HepG2 (cell line): Measurements from ENCODE around the gene OR4K1. TPM values are rescaled to one million over a fixed set of nuclear protein-coding genes. Genes with fewer than 3 reads are reported as not detected.

ENCODE experiments used
- ATAC-seq: fragments of 200-7000 bp; cut with Tn5 transposase; 3 replicates; pipeline ENCODE4 v1.9.1; 2020; ENCODE audit warnings: mild to moderate bottlenecking, moderate library complexity
- BruUV-seq: library from RNA; stranded (reverse); fragments of 400-500 nt; replicated peaks from 2 replicates; lab custom pipeline; 2021; lab: Mats Ljungman, UMichigan
- CTCF ChIA-PET: fragments of 300-600 bp; formaldehyde crosslinking; extraction: SDS; loops from one replicate; lab custom pipeline; 2021; ENCODE audit warnings: low total read pairs, inconsistent platforms, low intra/inter-chr PET ratio; lab: Yijun Ruan, JAX
- POLR2A ChIA-PET: fragments of 350-600 bp; sonication (Branson Sonifier 250); formaldehyde crosslinking; loops from one replicate; lab custom pipeline; 2020; ENCODE audit warnings: antibody characterized with exemption, inconsistent platforms; lab: Yijun Ruan, JAX
- DNase-seq: peaks from one replicate; pipeline ENCODE4 v3.0.0-alpha.2; 2015; ENCODE audit warnings: low spot score
- FAIRE-seq: peaks from 3 replicates; lab custom pipeline; 2011; peaks lifted over from hg19 to GRCh38; lab: Jason Lieb, UNC
- H2AFZ ChIP-seq: one replicate; pipeline ENCODE4 v1.6.1; 2011; ENCODE audit warnings: low read length, inconsistent platforms
- H3K27ac ChIP-seq: fragments of 300-600 bp; 3 replicates; pipeline ENCODE4 v1.8.0; 2011; ENCODE audit warnings: mixed run types, mild to moderate bottlenecking, mixed read lengths, low read length, inconsistent platforms; ENCODE audit not compliant: insufficient read depth; ENCODE audit errors: extremely low read length
- H3K27me3 ChIP-seq, 2 experiments: fragments of 200-600 bp in 1 of 2; 2 replicates in 1 of 2; 3 replicates in 1 of 2; pipeline versions ENCODE4 v1.6.0 to v1.8.0; 2011; ENCODE audit warnings: low read length in 2 of 2, mild to moderate bottlenecking in 2 of 2, moderate library complexity in 2 of 2, inconsistent platforms in 1 of 2; ENCODE audit not compliant: insufficient read depth in 2 of 2, control insufficient read depth in 1 of 2
- H3K36me3 ChIP-seq, 2 experiments: fragments of 200-600 bp in 1 of 2; replicated peaks in 1 of 2; 2 replicates in 1 of 2; 3 replicates in 1 of 2; pipeline versions ENCODE4 v1.5.1 to v1.8.0; 2011; ENCODE audit warnings: low read length in 2 of 2, inconsistent platforms in 1 of 2; ENCODE audit not compliant: insufficient read depth in 2 of 2, control insufficient read depth in 1 of 2
- H3K4me1 ChIP-seq: 2 replicates; pipeline ENCODE4 v1.5.1; 2012; ENCODE audit warnings: low read length, inconsistent platforms; ENCODE audit not compliant: insufficient read depth
- H3K4me2 ChIP-seq: 2 replicates; pipeline ENCODE4 v1.6.0; 2011; ENCODE audit warnings: low read depth, low read length, inconsistent platforms
- H3K4me3 ChIP-seq, 3 experiments: fragments of 200-600 bp in 1 of 3; sonication (generic), shearing (Covaris generic) in 1 of 3; replicated peaks in 1 of 3; 2 replicates each; pipeline ENCODE4 v1.5.1; 2011 to 2016; ENCODE audit warnings: low read length in 3 of 3, inconsistent platforms in 2 of 3, low read depth in 2 of 3, mild to moderate bottlenecking in 2 of 3, control low read depth in 1 of 3, mixed read lengths in 1 of 3; ENCODE audit not compliant: insufficient read depth in 1 of 3
- H3K79me2 ChIP-seq: one replicate; pipeline ENCODE4 v1.6.1; 2011; ENCODE audit warnings: low read length, inconsistent platforms; ENCODE audit not compliant: insufficient read depth
- H3K9ac ChIP-seq: 2 replicates; pipeline ENCODE4 v1.6.0; 2011; ENCODE audit warnings: mild to moderate bottlenecking, low read depth, low read length, inconsistent platforms; ENCODE audit not compliant: insufficient read depth
- H3K9me3 ChIP-seq: 2 replicates; pipeline ENCODE4 v1.5.1; 2012; ENCODE audit warnings: mild to moderate bottlenecking, low read length
- H4K20me1 ChIP-seq: 2 replicates; pipeline ENCODE4 v1.6.0; 2011; ENCODE audit warnings: inconsistent platforms, mild to moderate bottlenecking, low read length, moderate library complexity; ENCODE audit not compliant: insufficient read depth
- HIVEP1 ChIP-seq: sonication (generic); formaldehyde crosslinking; IDR thresholded peaks from 2 replicates; pipeline ENCODE4 v1.4.0; 2020; ENCODE audit warnings: mild to moderate bottlenecking, missing genetic modification reagents
- KDM6A ChIP-seq: IDR thresholded peaks from 2 replicates; pipeline ENCODE4 v1.6.1; 2016; ENCODE audit warnings: low read depth
- SRSF4 ChIP-seq: fragments of 200-400 bp; formaldehyde crosslinking; IDR thresholded peaks from one replicate; pipeline ENCODE4 v1.6.1; 2018; ENCODE audit warnings: mild to moderate bottlenecking, low read depth, low read length, moderate library complexity; ENCODE audit not compliant: poor library complexity, severe bottlenecking
- TMF1 ChIP-seq: sonication (generic); formaldehyde crosslinking; IDR thresholded peaks from 2 replicates; pipeline ENCODE4 v1.8.1; 2022; ENCODE audit warnings: low read depth, missing genetic modification reagents
- ZMYM3 ChIP-seq: sonication (generic); formaldehyde crosslinking; IDR thresholded peaks from 2 replicates; pipeline ENCODE4 v1.5.1; 2020; ENCODE audit warnings: mild to moderate bottlenecking, missing genetic modification reagents
- ZMYM4 ChIP-seq: sonication (generic); formaldehyde crosslinking; IDR thresholded peaks from 2 replicates; pipeline ENCODE4 v1.8.1; 2023; ENCODE audit warnings: mild to moderate bottlenecking, missing genetic modification reagents
- ZNF24 ChIP-seq: fragments of 450-650 bp; IDR thresholded peaks from 2 replicates; pipeline ENCODE4 v1.6.1; 2017; ENCODE audit warnings: antibody characterized with exemption, mild to moderate bottlenecking
- ZNF33B ChIP-seq: sonication (generic); formaldehyde crosslinking; IDR thresholded peaks from 2 replicates; pipeline ENCODE4 v1.5.1; 2020; ENCODE audit warnings: mild to moderate bottlenecking, missing genetic modification reagents
- ZNF44 ChIP-seq: sonication (generic); formaldehyde crosslinking; IDR thresholded peaks from 2 replicates; pipeline ENCODE4 v1.5.1; 2020; ENCODE audit warnings: mild to moderate bottlenecking, missing genetic modification reagents
- ZNF501 ChIP-seq: sonication (generic); formaldehyde crosslinking; IDR thresholded peaks from 2 replicates; pipeline ENCODE4 v1.5.1; 2020; ENCODE audit warnings: mild to moderate bottlenecking, moderate library complexity, missing genetic modification reagents
- ZNF749 ChIP-seq: sonication (generic); formaldehyde crosslinking; IDR thresholded peaks from 2 replicates; pipeline ENCODE4 v1.8.0; 2022; ENCODE audit warnings: mild to moderate bottlenecking, missing genetic modification reagents, moderate library complexity, borderline replicate concordance
- ZSCAN9 ChIP-seq: IDR thresholded peaks from 2 replicates; pipeline ENCODE4 v1.6.1; 2016; ENCODE audit warnings: borderline replicate concordance
- WGBS: methylation state at CpG from one replicate; pipeline ENCODE4 v1.1.6; 2017; ENCODE audit warnings: low lambda C conversion rate; 5-methylcytosine and 5-hydroxymethylcytosine counted together
- in situ Hi-C: cut with HindIII; loops from 2 replicates; pipeline ENCODE4 v1.10.0; 2017; ENCODE audit warnings: low pct_unique_long_range_greater_than_20kb; ENCODE audit not compliant: extremely low pct_ligation_motif_present
- intact Hi-C: fragments of 100-400 bp; cut with micrococcal nuclease; formaldehyde crosslinking; loops from one replicate; pipeline ENCODE4 v1.10.0; 2022; ENCODE audit not compliant: unreplicated experiment
- polyA plus RNA-seq, 8 experiments: library from polyadenylated mRNA; depleted of rRNA in 3 of 8; stranded (reverse) in 7 of 8; unstranded in 1 of 8; fragments of >200 nt; fragmentation: Illumina TruSeq in 4 of 8; extraction: Trizol in 4 of 8; gene quantifications; 2 replicates each; pipeline versions ENCODE4 v1.2.1 to v1.2.3, GENCODE V29; 2011 to 2016; ENCODE audit warnings: low read depth in 4 of 8, missing spikeins in 1 of 8, mixed read lengths in 1 of 8; ENCODE audit not compliant: insufficient read depth in 1 of 8
- total RNA-seq, 5 experiments: library from RNA; depleted of rRNA; stranded (reverse); fragments of >200 nt; fragmentation: Illumina TruSeq; extraction: Trizol; gene quantifications; 2 replicates each; pipeline ENCODE4 v1.2.3, GENCODE V29; 2016; ENCODE audit warnings: low read depth in 1 of 5

Gene OR4K1
- total and polyA plus RNA-seq, 2 of the 13 experiments (the other 11 are each of a cell fraction or from before 2014, with no cell fraction given), result not detected

GRCh38 chr14:19917243-19917642, 13.5 kb upstream of the OR4K1 start:
- Histone ChIP-seq H3K36me3 (no peaks in the 10 kb centered on the region), H3K4me3 (no peak overlapping the region)
- BruUV-seq, result no TSS peak
- no peak for TF ChIP-seq KDM6A (CRISPR knock-in tag)
- no peak for TF ChIP-seq TMF1 (CRISPR knock-in tag)
- TF ChIP-seq SRSF4, result no peak
- no peak for TF ChIP-seq ZMYM4 (CRISPR knock-in tag)
- TF ChIP-seq ZNF33B (CRISPR knock-in tag), result no peak
- TF ChIP-seq HIVEP1 (CRISPR knock-in tag), result no peak
- no peak for TF ChIP-seq ZNF749 (CRISPR knock-in tag)
- TF ChIP-seq ZNF501 (CRISPR knock-in tag), result no peak
- no peak for TF ChIP-seq ZNF24
- no peak for TF ChIP-seq ZNF44
- TF ChIP-seq ZMYM3 (CRISPR knock-in tag), result no peak
- no peak for TF ChIP-seq ZSCAN9 (CRISPR knock-in tag)
- TF ChIP-seq, all 625 proteins: peak for 0
- H2AFZ ChIP-seq, result no peak overlapping the region
- H3K79me2 ChIP-seq, result no peaks in the 10 kb centered on the region
- no peaks in the 10 kb centered on the region for H3K27me3 ChIP-seq
- WGBS, result 6% methylated on average over 3 of the region's 3 CpGs
- H3K9me3 ChIP-seq, result no peaks in the 10 kb centered on the region
- H4K20me1 ChIP-seq, result no peaks in the 10 kb centered on the region
- no peak overlapping the region for H3K9ac ChIP-seq
- no peak for ATAC-seq
- H3K27ac ChIP-seq, result no peak overlapping the region
- H3K4me2 ChIP-seq, result no peak overlapping the region
- ChIA-PET CTCF (no interaction called here), POLR2A (no interaction called here)
- no peak for FAIRE-seq
- H3K4me1 ChIP-seq, result no peaks in the 10 kb centered on the region
- DNase-seq, result no peak
- intact Hi-C loops, result no loop called here
- in situ Hi-C loops, result no loop called here
